ENCODE results near the gene SGCD. TPM values are rescaled to one million over a fixed set of nuclear protein-coding genes. Genes with fewer than 3 reads are reported as not detected.

Gene SGCD
- polyA plus RNA-seq, 1 experiment: 25.2 TPM

GRCh38 chr5:156386976-156387375 is 60.0 kb downstream of the SGCD start:
- TF ChIP-seq, protein P1, sequence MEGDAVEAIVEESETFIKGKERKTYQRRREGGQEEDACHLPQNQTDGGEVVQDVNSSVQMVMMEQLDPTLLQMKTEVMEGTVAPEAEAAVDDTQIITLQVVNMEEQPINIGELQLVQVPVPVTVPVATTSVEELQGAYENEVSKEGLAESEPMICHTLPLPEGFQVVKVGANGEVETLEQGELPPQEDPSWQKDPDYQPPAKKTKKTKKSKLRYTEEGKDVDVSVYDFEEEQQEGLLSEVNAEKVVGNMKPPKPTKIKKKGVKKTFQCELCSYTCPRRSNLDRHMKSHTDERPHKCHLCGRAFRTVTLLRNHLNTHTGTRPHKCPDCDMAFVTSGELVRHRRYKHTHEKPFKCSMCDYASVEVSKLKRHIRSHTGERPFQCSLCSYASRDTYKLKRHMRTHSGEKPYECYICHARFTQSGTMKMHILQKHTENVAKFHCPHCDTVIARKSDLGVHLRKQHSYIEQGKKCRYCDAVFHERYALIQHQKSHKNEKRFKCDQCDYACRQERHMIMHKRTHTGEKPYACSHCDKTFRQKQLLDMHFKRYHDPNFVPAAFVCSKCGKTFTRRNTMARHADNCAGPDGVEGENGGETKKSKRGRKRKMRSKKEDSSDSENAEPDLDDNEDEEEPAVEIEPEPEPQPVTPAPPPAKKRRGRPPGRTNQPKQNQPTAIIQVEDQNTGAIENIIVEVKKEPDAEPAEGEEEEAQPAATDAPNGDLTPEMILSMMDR (IDR thresholded peaks at IDR 0.05; ENCODE audit: low read depth, low read length): no peak
- Histone ChIP-seq H3K27me3 (ENCODE audit: control insufficient read depth, insufficient read depth, low read length) (no peaks in the 10 kb centered on the region), H3K27ac (ENCODE audit: low read depth, low read length) (no peak overlapping the region), H3K4me3 (ENCODE audit: low read depth, low read length) (no peak overlapping the region), H3K9me3 (ENCODE audit: control insufficient read depth, insufficient read depth, low read length) (no peaks in the 10 kb centered on the region)
- no peak for DNase-seq (ENCODE audit: low read depth, low spot score)
- ChIA-PET POLR2A (no interaction called here), CTCF (no interaction called here)

- CTCF ChIA-PET: no interaction called here
- no peak for DNase-seq (ENCODE audit: low read depth, low spot score)
- POLR2A ChIA-PET: no interaction called here
Measured at GRCh38 chr5:156387391-156387790, 60.4 kb downstream of the SGCD start.

GRCh38 chr5:156388233-156388632 is 61.3 kb downstream of the SGCD start:
- Histone ChIP-seq H3K9me3 (ENCODE audit: control insufficient read depth, insufficient read depth, low read length) (peaks cover 4% of the 10 kb centered on the region), H3K4me3 (ENCODE audit: low read depth, low read length) (no peak overlapping the region), H3K27me3 (ENCODE audit: control insufficient read depth, insufficient read depth, low read length) (no peaks in the 10 kb centered on the region), H3K27ac (ENCODE audit: low read depth, low read length) (no peak overlapping the region)
- ChIA-PET CTCF (no interaction called here), POLR2A (no interaction called here)
- no peak for DNase-seq (ENCODE audit: low read depth, low spot score)
- TF ChIP-seq, protein P1 (IDR thresholded peaks at IDR 0.05; ENCODE audit: low read depth, low read length): no peak

More at GRCh38 chr5:156387391-156387790, 60.4 kb downstream of the SGCD start:
- no peak overlapping the region for H3K27ac ChIP-seq (ENCODE audit: low read depth, low read length)
- no peak overlapping the region for H3K4me3 ChIP-seq (ENCODE audit: low read depth, low read length)
- no peaks in the 10 kb centered on the region for H3K9me3 ChIP-seq (ENCODE audit: control insufficient read depth, insufficient read depth, low read length)
- TF ChIP-seq, protein P1 (IDR thresholded peaks at IDR 0.05; ENCODE audit: low read depth, low read length): no peak
- H3K27me3 ChIP-seq (ENCODE audit: control insufficient read depth, insufficient read depth, low read length): no peaks in the 10 kb centered on the region

DNA sequence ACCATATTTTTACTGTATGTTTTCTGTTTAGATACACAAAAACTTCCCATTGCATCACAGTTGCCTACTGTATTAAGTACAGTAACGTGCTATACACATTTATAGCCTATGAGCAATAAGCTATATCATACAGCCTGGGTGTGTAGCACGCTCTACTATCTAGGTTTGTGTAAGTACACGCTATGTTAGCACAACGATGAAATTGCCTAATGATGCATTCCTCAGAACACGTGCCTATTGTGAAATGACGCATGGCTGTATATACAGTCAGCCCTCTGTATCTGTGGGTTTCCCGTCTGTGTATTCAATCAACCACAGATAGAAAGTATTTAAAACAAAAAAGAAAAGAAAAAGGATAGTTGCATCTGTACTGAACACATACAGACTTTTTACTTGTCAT is 64.2 kb downstream of the SGCD start:
- Histone ChIP-seq H3K4me3 (ENCODE audit: low read depth, low read length) (no peak overlapping the region), H3K27ac (ENCODE audit: low read depth, low read length) (no peak overlapping the region), H3K9me3 (ENCODE audit: control insufficient read depth, insufficient read depth, low read length) (peaks cover 4% of the 10 kb centered on the region), H3K27me3 (ENCODE audit: control insufficient read depth, insufficient read depth, low read length) (no peaks in the 10 kb centered on the region)
- POLR2A ChIA-PET: no interaction called here
- peak; percentile 85 for DNase-seq (ENCODE audit: low read depth, low spot score)
- TF ChIP-seq, protein P1 (IDR thresholded peaks at IDR 0.05; ENCODE audit: low read depth, low read length): no peak
- CTCF ChIA-PET: no interaction called here

DNA sequence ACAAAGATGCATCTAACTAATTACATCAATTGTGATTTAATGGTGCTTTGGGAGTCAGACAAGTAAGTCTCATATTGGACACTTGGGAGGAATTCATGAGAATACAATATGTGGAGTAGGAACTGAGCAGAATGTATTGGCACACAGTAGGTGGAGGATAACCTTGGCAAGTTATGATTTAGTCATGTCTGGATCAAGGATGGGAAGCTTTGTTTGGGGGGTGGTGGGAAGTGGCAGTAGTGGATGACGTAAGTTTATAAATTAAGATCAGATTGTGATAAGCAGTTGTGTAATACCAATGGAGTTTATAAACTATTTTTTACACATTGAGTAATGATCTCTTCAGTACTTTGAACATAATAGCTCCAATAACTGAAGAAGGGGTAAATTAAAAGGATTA is 67.0 kb downstream of the SGCD start:
- POLR2A ChIA-PET: no interaction called here

More for the DNA sequence above, 67.0 kb downstream of the SGCD start:
- Histone ChIP-seq H3K4me3 (ENCODE audit: low read depth, low read length) (no peak overlapping the region), H3K9me3 (ENCODE audit: control insufficient read depth, insufficient read depth, low read length) (peaks cover 11% of the 10 kb centered on the region), H3K27me3 (ENCODE audit: control insufficient read depth, insufficient read depth, low read length) (no peaks in the 10 kb centered on the region), H3K27ac (ENCODE audit: low read depth, low read length) (no peak overlapping the region)
- CTCF ChIA-PET: interaction anchor here (0.6 kb wide), 1 partner anchor 290 kb away, joined by 3 read pairs; no protein-coding TSS in a partner anchor
- TF ChIP-seq, protein P1 (IDR thresholded peaks at IDR 0.05; ENCODE audit: low read depth, low read length): no peak
- no peak for DNase-seq (ENCODE audit: low read depth, low spot score)
